GDM1 (cell line): ENCODE measurements around the gene NCAM1.

Experiments used
- DNase-seq: peaks from one replicate; lab custom pipeline; 2025; lab: John Stamatoyannopoulos, UW

The NCAM1 gene

DNA sequence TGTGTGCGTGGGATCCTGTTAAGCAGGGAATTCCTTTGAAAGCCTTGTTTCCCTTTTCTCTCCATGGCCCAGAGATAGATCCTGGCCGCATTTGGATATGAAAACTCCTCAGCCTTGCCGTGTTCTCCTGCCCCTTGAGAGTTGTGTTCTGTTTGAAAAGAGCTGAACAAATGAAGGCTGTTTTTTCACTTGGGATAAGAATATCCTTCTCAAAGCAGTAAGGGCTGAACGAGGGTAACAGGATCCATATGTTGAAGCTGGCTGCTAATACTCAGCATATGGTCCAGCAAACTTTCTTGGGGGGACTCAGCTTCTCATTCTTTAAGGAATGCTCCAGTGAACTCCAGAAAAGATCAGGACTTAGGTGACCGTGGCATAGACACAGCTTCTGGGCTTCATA, 238.6 kb downstream of the NCAM1 start:
- no peak for DNase-seq

DNA sequence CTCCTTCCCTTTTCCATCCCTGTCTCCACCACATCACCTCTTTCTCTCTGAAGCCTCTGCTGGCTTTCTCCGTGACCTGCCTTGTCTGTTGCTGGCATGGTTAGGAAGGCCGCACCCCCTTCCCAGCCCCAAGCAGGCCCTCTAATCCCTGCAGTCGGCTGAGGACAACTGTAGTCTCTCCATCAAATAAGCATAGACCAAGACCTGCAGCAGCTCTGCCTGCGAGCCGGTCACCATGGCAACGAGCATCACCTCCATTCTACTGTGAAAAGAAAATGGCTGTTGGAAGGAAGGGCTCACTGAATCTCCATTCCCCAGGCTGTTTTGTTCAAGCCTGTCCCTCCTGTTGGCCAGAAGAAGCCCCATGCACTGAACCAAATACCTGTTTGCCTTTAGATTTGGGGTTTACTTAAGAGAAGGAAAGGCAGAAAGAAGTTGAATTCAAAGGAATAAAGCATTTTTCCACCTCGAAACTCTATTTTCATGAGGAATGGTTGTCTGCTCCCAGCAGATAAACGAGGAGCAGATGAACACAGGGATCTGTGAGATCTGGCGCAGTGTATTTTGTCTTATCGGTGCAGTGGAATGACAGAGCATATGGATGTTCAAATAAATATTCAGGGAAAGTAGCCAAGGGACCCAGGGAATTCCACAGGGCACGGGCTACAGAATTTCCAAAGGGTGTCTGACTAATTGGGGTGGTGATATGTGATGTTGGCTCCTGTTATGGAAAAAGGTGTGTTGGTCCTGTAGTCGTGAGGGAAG, 240.0 kb downstream of the NCAM1 start:
- DNase-seq = no peak

DNA sequence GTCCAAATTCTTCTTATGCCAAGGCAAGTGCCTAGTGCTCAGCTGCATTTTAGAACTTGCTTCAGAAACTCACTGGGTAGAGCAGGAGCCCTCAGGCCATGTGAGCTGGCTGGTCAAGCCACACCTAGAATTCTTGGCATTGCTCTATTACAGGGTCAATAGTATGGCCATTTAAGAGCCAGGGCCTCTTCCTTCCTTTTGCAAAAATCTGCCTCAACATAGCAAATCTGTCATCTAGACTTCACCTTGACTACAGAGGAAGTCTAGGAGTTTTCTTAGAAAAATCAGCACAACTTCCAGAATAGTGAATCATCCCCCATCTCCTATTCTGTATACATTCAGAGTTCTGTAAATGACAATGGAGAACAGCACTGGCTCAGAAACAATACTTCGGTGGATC, 241.2 kb downstream of the NCAM1 start:
- no peak for DNase-seq

DNA sequence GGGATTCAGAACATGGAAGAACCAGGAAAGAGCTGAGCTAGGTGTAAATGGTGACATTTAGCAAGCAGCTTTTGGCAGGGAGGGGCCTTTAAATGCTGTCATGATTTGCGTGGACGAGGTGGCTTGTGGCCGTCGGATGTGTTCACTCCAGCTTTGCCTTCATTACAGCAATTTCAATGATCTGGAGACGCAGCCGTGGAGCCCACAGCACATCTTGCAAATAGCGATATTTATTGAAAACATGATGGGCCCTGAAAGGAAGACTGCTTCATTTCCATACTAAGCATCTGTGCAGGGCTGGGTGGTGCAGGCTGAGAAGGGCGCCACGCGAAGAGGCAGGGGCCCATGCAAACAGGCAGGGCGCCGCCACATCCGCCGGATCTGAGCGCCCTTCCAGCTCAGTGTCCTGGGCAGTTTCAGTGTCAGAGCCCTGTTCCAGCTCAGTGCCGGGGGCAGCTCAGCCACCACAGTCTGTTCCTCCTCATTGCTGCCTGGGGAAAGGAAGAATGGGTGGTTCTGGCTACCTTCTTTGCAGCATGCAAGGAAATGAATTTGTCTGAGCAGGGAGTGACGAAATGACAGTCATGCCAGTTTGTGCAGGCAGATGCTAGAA, 242.0 kb downstream of the NCAM1 start:
- no peak for DNase-seq

DNA sequence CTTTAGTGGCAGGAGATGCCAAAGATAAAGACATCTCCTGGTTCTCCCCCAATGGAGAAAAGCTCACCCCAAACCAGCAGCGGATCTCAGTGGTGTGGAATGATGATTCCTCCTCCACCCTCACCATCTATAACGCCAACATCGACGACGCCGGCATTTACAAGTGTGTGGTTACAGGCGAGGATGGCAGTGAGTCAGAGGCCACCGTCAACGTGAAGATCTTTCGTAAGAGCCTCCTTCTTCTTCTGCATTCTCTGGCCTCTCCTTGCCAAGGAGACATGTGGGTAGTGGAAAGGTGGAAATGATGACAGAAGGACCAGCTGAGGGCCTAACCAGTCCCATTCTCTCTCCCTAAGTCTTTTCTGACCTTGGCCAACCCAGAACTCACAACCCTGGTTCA, 243.1 kb downstream of the NCAM1 start:
- DNase-seq = no peak

DNA sequence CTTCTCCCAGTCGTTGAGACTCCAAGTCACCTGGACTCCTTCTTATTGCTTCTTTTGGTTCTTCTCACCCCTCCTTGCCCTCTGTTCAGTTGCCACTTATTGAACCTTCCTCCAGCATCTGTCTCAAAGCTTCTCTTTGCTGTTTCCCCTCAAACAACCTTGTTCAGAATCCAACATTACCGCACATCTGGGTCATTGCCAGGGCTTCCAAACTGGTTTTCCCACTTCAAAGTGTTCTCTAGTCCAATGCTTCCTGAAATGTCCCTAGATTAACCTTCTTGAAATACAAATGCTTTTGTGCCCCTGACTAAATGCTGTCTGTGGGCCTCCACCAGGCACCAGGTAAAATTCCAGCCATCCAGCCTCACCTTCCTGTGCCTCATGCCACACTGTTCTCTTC, 252.3 kb downstream of the NCAM1 start:
- DNase-seq = no peak

DNA sequence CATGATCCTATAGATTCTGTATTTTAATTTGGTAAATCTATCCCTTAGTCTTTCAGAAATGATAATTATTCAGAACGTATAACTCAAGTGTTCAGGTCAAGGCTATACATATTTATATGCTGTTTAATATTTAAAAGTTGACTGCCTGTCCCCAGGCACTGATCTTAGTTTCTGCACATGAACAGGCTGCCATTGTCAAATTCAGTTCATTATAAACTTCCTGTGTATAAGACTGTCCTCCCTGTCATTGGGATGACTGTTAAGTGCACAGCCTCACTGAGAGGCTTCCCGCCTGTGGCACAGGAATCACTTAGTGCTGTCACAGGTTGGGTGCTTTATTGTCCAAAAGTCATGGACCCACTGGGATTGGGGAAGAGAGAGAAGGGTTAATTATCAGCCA, 261.0 kb downstream of the NCAM1 start:
- no peak for DNase-seq

DNA sequence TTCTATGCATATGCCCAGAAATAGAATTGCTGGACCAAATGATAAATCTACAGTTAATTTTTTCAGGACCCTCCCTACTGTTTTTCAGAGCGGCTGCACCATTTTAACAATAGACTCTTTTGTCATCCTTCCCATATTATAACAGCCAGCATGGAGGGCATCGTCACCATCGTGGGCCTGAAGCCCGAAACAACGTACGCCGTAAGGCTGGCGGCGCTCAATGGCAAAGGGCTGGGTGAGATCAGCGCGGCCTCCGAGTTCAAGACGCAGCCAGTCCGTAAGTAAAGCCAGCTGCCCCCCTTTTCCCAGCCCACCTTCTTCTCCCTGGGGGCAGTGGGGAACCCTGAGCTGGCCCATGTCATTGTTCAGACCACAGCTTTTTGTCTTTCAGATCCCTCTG, 273.7 kb downstream of the NCAM1 start:
- no peak for DNase-seq

DNA sequence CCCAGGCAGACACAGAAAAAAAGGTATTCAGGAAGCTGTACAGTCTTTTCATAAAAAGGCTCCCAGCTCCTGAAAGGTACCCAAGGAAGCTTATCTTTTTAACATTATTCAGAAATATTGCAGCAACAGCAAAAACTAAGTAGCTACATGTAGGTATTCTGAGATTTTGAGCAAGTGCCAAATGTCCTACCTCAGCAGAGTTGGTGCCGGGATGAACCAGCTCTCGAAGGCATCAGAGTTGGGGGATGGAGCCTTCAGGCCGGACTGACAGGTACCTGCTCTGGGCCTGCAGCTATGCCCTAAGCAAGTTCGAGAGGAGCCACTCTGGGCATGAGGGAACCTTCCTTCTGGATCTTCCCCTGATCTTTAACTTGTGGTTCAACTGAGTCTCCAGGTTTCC, 276.0 kb downstream of the NCAM1 start:
- DNase-seq = no peak

DNA sequence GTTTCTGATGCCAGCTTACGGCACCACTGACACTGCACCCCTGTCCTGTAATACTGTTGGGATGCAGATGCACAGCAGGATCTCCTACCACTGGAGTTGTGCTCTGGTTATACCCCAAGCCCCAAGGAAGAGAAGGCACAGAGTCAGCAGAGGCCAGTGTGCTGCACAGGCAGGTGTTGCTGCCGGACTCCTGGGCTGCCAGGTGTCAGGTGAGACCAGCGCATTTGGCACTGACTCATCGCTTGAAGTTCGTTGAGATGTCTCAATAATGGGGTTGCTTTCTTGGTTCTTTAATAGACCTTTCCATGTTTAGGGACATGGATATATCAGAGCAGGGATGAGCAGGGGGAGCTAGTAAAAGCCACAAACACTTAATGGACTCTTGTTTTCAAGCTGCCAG, 277.5 kb downstream of the NCAM1 start:
- DNase-seq = no peak

DNA sequence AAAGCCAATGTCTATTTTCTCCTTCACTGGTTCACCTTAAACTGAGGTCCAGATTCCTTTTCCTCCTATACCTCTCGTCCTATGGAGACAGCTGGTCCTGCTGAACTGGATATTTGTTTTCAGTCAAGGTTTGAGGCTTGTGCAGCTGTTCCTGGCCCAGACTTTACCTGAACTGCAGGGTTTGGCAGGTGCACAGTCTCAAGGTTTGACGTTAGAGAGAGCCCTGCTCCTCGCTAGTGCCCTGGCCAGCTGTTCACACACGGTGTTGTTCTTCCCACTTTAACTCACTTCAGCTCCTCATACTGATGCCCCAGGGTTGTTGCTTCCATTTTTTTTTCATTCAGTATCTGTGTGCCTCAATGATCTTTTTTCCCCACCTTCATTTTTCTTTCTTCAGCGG, 279.2 kb downstream of the NCAM1 start:
- DNase-seq = no peak

DNA sequence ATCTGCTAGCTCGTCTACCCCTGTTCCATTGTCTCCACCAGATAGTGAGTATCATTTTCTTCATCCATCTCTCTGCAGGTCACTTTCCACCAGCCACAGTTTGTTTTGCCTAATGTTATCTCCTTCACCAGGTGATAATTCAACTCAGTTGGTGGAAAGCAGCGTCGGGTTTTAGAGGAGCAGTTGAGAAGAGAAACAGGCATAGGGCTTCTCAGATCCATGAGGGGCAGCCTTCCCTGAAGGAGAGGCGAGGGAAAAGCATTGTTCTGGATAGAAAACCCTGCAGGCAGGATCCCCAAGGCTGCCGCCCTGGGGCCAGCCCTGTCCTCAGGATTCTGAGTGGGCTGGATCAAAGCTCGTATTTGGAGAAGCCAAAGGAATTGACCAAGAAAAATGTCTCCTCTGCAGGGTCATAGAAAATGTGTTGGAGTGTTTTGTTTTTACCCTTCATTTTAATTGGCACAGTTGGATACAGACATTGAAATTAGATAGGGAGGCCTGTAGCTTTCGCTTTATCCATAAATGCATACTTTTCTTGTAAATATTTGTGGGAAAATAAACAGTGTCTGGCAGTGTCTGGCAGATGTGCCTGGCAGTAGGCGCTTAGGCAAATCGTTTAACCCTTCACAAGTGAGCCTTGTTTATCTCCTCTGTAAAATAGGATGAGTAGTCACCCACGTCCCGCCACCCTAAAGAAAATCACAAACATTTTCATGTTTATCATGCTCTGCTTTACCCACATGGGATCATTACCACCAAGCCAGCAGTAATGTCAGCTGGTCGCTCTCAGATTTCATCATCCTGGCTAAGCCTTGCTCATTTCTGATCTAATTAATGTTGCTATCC, 279.8 kb downstream of the NCAM1 start:
- DNase-seq = no peak

DNA sequence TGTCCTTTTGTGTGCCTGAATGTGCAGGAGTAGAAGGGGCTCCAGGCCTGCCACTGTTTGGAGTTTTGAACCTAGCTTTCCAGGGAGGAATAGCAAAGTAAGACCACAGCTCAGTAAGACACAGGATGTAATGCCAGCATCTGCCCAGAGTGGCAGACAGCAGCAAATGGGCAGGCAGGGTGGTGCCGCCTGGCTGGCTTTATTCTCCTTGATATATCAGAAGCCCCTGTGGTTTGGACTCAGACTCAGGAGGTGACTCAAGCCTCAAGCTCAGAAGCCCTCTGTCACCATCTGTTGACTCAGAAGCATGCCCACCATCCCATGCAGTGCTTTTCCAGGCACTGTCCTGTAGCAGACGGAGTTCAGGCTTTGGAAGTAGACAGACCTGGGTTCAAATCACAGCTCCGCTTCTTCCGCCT, 280.4 kb downstream of the NCAM1 start:
- no peak for DNase-seq

DNA sequence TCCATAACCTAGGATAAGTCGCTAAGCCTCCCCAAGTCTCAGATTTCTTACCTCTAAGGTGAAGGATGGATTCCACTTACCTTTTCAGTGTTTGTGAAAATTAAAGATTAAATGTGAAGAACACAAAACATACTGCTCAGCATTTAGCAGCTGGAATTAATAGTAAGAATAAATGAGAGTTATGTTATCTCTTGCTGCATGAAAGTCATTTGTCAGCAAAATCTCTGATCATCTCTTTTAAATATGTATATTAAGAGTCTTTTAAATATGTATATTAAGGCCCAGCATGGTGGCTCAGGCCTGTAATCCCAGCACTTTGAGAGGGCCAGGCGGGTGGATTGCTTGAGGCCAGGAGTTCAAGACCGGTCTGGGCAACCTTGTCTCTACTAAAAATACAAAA, 280.8 kb downstream of the NCAM1 start:
- no peak for DNase-seq

DNA sequence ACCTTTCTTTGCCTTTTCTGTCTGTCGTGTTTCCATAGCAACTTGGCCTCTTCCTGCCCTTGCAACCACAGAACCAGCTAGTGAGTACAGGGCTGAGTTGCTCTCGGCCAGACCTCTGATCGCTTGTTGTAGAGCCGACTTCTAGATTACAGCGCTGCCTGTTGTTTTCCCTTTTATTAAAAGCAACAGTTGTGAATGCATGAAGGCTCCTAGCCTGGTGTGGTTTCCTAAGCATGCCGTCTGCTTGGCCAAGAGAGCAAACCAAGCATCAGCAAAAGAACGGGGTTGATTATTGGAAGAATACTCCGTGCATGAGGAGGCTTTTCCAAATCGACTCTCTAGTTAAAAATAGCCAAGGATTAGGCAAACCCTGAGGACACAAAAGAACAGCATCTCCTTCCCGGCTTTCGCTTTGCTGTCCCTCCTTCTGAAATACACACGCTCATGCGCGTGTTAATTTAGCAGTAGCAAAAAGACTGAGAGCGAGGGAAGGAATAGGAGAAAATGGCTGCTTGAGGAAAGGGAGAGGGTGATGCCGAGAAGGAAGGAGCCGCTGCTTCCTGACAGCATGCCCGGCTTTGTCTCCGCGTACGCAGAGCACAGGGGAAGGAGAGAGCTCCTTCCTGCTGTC, 281.7 kb downstream of the NCAM1 start:
- DNase-seq = no peak

DNA sequence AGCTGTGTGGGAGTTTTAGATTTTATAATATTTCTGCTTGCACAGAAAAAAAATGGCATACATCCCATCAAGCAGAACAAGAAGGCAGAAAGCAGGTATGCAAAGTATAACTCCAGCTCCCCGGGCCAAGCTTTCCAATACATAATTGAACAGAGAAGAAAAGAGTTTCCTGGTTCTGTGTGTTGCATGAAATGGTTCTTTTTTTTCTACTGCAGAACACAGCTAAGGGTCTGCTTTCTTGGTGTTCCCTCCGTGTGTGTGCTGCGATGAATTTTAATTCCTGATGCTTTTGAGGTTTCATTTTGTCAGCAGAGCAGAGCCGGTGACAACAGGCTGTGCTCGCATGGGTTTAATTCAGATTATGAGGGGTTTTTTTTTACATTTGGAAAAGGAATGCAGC, 282.5 kb downstream of the NCAM1 start:
- DNase-seq = no peak

DNA sequence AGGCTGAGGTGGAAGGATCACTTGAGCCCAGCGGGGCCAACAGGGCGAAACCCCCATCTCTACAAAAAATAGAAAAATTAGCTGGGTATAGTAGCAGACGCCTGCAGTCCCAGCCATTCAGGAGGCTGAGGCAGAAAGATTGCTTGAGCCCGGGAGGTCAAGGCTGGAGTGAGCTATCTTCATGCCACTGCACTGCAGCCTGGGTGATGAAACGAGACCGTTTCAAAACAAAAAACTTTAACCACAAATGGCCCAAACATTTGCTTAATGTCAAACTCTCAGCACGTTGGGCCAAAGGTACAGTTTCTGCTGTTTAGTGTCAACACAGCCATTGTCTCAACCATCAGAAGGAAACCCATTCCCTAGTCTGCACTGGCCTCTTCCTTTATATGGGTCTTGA, 284.0 kb downstream of the NCAM1 start:
- DNase-seq = no peak

DNA sequence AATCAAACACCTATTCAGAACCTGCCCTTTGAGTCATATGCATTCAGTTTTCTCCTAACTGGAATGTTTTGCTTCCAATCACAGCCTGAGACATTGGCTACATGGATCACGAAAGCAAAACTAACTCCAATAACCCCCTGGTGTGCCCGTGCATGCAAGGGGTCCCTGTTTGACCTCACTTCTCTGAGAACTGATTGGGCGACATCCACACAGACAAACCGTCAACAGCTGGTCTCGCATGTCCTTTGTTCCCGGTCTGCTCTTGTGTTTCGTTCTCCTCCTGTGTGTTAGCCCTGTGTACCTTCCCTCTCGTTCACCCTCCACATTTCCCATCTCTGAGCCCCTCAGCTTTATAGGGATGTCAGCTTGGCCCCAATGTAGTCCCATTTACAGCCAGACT, 286.0 kb downstream of the NCAM1 start:
- DNase-seq = no peak

DNA sequence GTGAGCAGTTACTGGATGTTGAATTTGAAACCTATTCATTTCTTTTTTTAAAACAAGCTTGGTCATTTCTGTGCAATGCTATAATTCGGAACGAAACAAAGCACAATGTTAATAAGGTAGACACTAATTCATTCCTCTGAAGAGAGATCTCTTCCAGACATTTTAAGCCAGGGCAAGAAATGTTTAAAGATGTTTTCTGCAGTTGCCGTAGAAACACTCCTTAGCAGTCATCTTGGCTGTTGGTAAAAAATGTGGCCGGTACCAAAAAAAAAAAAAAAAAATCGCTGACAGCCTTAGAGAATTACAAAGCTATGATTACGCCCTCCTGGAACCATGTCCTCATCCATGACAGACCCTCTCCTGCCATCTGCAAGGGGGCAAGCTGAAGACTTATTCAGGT, 286.7 kb downstream of the NCAM1 start:
- no peak for DNase-seq

DNA sequence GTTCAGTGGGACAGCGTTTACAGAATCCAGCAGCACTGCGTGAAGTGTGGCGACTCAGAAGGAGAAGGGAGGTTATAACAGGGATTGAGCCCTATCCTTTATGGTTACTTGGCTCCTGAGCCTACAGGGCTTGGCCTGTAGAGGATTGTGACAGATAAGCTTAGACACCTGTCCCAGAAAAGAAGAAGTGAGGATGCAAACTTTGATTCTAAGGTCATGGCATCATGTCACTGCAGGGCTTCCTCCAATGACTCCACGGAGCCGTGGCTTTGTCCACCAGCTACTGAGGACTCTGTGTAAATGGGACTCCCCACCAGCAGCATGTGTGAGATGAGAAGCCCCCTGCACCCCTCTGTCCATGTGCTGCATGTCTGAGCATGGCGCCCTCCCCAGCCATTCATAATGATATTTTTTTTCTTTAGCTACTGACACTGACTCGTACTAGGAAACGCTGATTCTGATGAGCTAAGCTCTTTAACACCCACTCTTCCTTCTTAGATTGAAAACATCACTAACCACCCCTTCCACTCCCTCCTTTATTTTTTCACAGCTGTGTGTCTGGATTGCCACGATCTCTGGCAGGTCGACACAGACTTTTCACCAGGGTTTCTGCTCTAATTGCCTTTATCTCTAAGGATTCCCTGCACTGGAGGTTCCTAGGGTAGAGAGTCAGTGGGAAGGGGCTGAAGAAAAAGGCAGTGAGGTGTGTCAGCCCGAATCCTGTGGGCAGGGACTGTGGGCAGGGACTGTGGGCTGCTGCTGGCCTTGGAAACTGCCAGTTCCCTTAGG, 287.7 kb downstream of the NCAM1 start:
- no peak for DNase-seq

DNA sequence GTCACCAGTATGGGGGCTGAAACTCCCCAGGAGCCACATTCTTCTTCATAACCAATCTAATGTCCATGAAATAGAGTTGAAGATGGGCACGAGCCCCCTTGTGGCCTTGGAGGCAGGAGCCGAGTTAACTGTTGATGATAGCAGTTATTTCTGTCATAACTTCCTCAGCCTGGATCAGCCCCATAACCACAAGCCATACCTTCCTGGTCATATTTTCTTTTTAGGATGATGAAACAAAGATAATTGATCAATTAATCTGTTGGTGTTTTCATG, 288.2 kb downstream of the NCAM1 start:
- DNase-seq = no peak

DNA sequence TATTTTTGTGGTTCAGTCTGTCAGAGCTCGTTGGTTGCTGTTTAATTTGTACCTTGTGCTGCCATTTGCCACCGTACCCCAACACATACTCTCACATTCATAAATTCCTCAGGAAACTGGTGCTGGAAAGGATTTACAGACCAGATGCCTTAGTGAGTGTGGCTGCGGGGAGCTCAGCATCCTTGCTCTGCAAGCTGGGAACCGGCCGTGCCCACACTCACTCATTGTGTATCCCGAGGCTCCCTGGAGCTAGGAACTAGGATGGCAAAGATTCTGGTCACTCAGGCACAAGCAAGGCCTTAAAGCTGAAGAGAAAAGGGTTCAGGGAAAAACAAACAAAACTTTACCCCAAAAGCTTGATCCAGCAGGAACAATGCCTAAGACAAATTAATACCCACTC, 288.6 kb downstream of the NCAM1 start:
- no peak for DNase-seq
